Measurements from ENCODE around the gene KDM8.

GRCh38 chr16:27181019-27181790 lies 22.1 kb upstream of the KDM8 start:
- TF ChIP-seq, protein P1, sequence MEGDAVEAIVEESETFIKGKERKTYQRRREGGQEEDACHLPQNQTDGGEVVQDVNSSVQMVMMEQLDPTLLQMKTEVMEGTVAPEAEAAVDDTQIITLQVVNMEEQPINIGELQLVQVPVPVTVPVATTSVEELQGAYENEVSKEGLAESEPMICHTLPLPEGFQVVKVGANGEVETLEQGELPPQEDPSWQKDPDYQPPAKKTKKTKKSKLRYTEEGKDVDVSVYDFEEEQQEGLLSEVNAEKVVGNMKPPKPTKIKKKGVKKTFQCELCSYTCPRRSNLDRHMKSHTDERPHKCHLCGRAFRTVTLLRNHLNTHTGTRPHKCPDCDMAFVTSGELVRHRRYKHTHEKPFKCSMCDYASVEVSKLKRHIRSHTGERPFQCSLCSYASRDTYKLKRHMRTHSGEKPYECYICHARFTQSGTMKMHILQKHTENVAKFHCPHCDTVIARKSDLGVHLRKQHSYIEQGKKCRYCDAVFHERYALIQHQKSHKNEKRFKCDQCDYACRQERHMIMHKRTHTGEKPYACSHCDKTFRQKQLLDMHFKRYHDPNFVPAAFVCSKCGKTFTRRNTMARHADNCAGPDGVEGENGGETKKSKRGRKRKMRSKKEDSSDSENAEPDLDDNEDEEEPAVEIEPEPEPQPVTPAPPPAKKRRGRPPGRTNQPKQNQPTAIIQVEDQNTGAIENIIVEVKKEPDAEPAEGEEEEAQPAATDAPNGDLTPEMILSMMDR (IDR thresholded peaks at IDR 0.05), result peak in 2 of 7 experiments; percentile 8
- no peak for TF ChIP-seq POLR2A (IDR thresholded peaks at IDR 0.05)
